Measurements from ENCODE around the gene DNAAF2.

- TF ChIP-seq TAF1 (IDR thresholded peaks at IDR 0.05; ENCODE audit: borderline replicate concordance, insufficient read depth, low read length), result no peak
- TF ChIP-seq POLR2AphosphoS5 (IDR thresholded peaks at IDR 0.05; ENCODE audit: low read depth, low read length), result no peak
- TF ChIP-seq, protein P1, sequence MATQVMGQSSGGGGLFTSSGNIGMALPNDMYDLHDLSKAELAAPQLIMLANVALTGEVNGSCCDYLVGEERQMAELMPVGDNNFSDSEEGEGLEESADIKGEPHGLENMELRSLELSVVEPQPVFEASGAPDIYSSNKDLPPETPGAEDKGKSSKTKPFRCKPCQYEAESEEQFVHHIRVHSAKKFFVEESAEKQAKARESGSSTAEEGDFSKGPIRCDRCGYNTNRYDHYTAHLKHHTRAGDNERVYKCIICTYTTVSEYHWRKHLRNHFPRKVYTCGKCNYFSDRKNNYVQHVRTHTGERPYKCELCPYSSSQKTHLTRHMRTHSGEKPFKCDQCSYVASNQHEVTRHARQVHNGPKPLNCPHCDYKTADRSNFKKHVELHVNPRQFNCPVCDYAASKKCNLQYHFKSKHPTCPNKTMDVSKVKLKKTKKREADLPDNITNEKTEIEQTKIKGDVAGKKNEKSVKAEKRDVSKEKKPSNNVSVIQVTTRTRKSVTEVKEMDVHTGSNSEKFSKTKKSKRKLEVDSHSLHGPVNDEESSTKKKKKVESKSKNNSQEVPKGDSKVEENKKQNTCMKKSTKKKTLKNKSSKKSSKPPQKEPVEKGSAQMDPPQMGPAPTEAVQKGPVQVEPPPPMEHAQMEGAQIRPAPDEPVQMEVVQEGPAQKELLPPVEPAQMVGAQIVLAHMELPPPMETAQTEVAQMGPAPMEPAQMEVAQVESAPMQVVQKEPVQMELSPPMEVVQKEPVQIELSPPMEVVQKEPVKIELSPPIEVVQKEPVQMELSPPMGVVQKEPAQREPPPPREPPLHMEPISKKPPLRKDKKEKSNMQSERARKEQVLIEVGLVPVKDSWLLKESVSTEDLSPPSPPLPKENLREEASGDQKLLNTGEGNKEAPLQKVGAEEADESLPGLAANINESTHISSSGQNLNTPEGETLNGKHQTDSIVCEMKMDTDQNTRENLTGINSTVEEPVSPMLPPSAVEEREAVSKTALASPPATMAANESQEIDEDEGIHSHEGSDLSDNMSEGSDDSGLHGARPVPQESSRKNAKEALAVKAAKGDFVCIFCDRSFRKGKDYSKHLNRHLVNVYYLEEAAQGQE (IDR thresholded peaks at IDR 0.05; ENCODE audit: insufficient read depth in 1 of 2, low read depth in 2 of 2, low read length in 2 of 2), result no peak
- no peak for TF ChIP-seq SIN3A (IDR thresholded peaks at IDR 0.05; ENCODE audit: borderline replicate concordance, insufficient read depth, low read length)
- no peak for TF ChIP-seq FOXP2 (optimal IDR thresholded peaks at IDR 0.05; ENCODE audit: borderline replicate concordance, extremely low read depth, extremely low read length, insufficient read depth)
Observed at GRCh38 chr14:49623387-49623786, 11.7 kb downstream of the DNAAF2 start.

Measured in PFSK-1 (cell line).